Measurements from ENCODE around the gene RNF166. TPM values are rescaled to one million over a fixed set of nuclear protein-coding genes. Genes with fewer than 3 reads are reported as not detected.

The RNF166 gene
- total RNA-seq, 1 experiment from 2014 or later: 33.3 TPM

DNA sequence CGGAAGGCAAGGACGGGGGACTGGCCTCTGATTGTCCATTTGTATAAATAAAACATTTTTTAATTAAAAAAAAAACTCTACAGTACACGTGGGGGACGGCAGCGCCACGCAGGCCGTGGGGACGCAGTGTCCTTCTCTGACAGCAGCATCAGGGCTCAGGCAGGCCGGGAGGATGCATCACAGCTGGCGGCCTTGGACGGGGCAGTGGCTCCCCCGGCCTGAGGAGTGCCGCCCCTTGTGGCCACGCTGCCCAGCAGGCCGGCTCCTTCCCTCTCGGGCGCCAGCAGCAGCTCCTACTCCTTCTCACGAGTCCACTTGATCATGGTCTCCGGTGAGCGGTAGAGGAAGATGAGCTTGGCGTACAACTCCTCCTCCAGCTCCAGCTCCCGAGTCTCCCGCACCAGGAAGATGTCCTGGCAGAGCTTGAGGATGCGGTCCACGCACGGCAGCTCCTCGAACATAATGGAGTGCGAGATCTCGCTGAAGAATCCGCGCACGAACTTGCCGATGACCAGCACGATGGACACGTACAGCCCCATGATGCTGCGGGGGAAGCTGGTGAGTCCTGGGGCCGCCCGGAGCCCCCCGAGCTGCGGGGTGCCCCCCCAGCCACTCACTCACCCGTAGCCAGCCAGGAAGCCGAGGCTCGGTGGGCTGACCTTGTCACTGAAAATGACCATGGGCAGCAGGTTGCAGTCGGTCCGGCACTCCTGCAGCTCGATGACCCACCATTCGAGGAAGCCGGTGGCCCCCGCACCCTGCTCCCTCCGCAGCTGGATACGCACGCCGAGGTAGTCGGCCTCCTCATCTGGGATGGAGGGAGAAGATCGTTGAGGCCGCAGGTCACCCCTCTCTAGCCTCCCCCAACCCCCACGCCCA is 9.3 kb upstream of the RNF166 start:
- CTCF ChIA-PET: interaction anchor here (1.3 kb wide), 1 partner anchor 22 kb away, joined by 4 read pairs; no protein-coding TSS in a partner anchor

DNA sequence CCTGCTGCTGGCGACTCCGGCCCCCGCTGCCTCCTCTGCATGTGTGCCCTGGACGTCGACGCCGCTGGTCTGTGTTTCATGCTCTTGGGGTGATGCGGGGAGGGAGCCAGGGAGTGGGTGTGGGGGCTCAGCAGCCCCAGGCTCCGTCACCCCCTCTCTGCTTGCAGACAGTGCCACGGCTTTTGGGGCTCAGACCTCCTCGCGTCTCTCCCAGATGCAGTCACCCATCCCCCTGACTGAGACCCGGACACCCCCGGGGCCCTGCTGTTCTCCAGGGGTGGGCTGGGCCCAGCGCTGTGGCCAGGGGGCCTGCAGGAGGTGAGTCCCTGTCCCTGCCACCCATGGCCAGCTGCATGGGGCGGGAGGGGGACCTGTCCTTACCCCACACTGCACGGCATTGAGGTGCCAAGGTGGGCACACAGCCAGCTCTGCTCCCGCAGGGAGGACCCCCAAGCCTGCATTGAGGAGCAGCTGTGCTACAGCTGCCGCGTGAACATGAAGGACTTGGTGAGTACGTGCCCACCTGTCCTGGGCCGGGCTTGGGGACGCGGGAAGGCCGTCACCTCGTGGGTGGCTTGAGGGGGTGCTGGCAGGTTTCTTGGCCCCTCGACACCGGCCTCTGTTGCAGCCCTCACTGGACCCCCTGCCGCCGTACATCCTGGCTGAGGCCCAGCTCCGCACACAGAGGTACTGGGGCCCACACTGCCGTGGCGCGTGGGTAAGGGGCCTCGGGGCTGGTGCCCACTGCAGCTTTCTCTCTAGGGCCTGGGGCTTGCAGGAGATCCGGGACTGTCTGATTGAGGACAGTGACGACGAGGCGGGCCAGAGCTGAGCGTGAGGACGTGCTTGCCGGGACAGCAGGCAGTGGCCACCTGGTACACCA is 8.5 kb upstream of the RNF166 start:
- Mint-ChIP-seq H3K27me3 (ENCODE audit: unreplicated experiment) (no peaks in the 10 kb centered on the region), H3K4me1 (ENCODE audit: low read depth, unreplicated experiment) (no peaks in the 10 kb centered on the region), H3K4me3 (ENCODE audit: low read depth, unreplicated experiment) (no peak overlapping the region), H3K36me3 (ENCODE audit: insufficient read depth, unreplicated experiment) (peaks cover 56% of the 10 kb centered on the region), H3K9me3 (ENCODE audit: low read depth, unreplicated experiment) (no peaks in the 10 kb centered on the region), H3K27ac (ENCODE audit: unreplicated experiment) (no peak overlapping the region)
- TF ChIP-seq, protein P1, sequence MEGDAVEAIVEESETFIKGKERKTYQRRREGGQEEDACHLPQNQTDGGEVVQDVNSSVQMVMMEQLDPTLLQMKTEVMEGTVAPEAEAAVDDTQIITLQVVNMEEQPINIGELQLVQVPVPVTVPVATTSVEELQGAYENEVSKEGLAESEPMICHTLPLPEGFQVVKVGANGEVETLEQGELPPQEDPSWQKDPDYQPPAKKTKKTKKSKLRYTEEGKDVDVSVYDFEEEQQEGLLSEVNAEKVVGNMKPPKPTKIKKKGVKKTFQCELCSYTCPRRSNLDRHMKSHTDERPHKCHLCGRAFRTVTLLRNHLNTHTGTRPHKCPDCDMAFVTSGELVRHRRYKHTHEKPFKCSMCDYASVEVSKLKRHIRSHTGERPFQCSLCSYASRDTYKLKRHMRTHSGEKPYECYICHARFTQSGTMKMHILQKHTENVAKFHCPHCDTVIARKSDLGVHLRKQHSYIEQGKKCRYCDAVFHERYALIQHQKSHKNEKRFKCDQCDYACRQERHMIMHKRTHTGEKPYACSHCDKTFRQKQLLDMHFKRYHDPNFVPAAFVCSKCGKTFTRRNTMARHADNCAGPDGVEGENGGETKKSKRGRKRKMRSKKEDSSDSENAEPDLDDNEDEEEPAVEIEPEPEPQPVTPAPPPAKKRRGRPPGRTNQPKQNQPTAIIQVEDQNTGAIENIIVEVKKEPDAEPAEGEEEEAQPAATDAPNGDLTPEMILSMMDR (IDR thresholded peaks at IDR 0.05; ENCODE audit: unreplicated experiment): no peak
- intact Hi-C loops (cut with micrococcal nuclease; ENCODE audit: unreplicated experiment): no loop called here
- DNase-seq: no peak
- BruUV-seq (replicated peaks): no TSS peak
- CTCF ChIA-PET: interaction anchor here (1.3 kb wide), 1 partner anchor 23 kb away, joined by 4 read pairs; no protein-coding TSS in a partner anchor

More for the DNA sequence above, 9.3 kb upstream of the RNF166 start:
- TF ChIP-seq, protein P1 (IDR thresholded peaks at IDR 0.05; ENCODE audit: unreplicated experiment): no peak
- H3K4me1 Mint-ChIP-seq (ENCODE audit: low read depth, unreplicated experiment): no peaks in the 10 kb centered on the region
- H3K9me3 Mint-ChIP-seq (ENCODE audit: low read depth, unreplicated experiment): no peaks in the 10 kb centered on the region
- no peak overlapping the region for H3K4me3 Mint-ChIP-seq (ENCODE audit: low read depth, unreplicated experiment)
- intact Hi-C loops (cut with micrococcal nuclease; ENCODE audit: unreplicated experiment): no loop called here
- DNase-seq: no peak
- BruUV-seq (replicated peaks): no TSS peak
- H3K27ac Mint-ChIP-seq (ENCODE audit: unreplicated experiment): no peak overlapping the region
- H3K27me3 Mint-ChIP-seq (ENCODE audit: unreplicated experiment): no peaks in the 10 kb centered on the region
- peaks cover 58% of the 10 kb centered on the region for H3K36me3 Mint-ChIP-seq (ENCODE audit: insufficient read depth, unreplicated experiment)

DNA sequence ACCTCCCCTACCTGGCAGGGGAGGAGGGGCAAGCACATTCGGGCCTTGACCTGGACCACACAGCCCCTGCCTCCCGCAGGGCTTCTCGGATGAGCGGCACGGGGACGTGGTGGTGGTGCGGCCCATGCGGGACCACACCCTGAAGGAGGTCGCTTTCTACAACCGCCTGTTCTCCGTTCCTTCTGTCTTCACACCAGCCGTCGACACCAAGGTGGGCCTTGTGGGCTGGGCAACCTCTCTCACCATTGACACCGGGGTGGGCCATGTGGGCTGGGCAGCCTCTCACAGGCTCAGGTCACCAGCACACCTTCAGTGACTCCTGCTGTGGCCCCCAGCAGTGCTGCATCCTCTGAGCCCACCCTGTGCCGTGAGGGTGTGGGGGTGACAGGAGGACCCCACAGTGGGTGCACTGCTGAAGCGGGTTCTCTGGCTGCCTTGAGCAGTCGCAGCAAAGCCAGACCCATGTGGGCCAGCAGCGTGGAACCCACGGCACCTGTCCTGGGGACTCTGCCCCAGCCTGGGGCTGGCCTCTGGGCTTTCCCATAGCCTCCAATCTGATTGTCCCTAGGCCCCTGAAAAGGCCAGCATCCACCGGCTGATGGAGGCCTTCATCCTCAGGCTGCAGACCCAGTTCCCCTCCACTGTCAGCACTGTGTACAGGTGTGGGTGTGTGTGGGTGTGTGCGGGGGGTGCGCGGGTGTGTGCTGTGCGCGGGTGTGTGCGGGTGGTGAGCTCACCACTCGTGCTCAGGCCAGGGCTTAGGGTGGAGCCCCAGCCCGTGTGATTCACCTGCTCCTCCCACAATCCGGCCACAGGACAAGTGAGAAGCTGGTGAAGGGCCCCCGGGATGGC is 7.6 kb upstream of the RNF166 start:
- no peak overlapping the region for H3K27ac Mint-ChIP-seq (ENCODE audit: unreplicated experiment)
- no peak overlapping the region for H3K4me3 Mint-ChIP-seq (ENCODE audit: low read depth, unreplicated experiment)
- no TSS peak for BruUV-seq (replicated peaks)
- H3K36me3 Mint-ChIP-seq (ENCODE audit: insufficient read depth, unreplicated experiment): peaks cover 53% of the 10 kb centered on the region
- H3K4me1 Mint-ChIP-seq (ENCODE audit: low read depth, unreplicated experiment): no peaks in the 10 kb centered on the region
- CTCF ChIA-PET: no interaction called here
- intact Hi-C loops (cut with micrococcal nuclease; ENCODE audit: unreplicated experiment): no loop called here
- H3K9me3 Mint-ChIP-seq (ENCODE audit: low read depth, unreplicated experiment): no peaks in the 10 kb centered on the region
- H3K27me3 Mint-ChIP-seq (ENCODE audit: unreplicated experiment): no peaks in the 10 kb centered on the region
- no peak for DNase-seq
- TF ChIP-seq, protein P1 (IDR thresholded peaks at IDR 0.05; ENCODE audit: unreplicated experiment): no peak

DNA sequence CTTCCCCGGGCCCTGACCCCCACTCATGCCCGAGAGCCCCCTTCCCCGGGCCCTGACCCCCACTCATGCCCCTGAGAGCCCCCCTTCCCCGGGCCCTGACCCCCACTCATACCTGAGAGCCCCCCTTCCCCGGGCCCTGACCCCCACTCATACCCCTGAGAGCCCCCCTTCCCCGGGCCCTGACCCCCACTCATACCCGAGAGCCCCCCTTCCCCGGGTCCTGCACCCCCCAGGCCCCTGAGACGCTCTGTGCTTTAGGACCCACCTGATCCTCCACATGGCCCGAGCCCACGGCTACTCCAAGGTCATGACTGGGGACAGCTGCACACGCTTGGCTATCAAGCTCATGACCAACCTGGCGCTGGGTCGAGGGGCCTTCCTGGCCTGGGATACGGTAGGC is 6.8 kb upstream of the RNF166 start:
- Mint-ChIP-seq H3K36me3 (ENCODE audit: insufficient read depth, unreplicated experiment) (peaks cover 48% of the 10 kb centered on the region), H3K4me3 (ENCODE audit: low read depth, unreplicated experiment) (no peak overlapping the region), H3K27me3 (ENCODE audit: unreplicated experiment) (no peaks in the 10 kb centered on the region), H3K27ac (ENCODE audit: unreplicated experiment) (no peak overlapping the region), H3K9me3 (ENCODE audit: low read depth, unreplicated experiment) (no peaks in the 10 kb centered on the region), H3K4me1 (ENCODE audit: low read depth, unreplicated experiment) (no peaks in the 10 kb centered on the region)
- BruUV-seq (replicated peaks): no TSS peak
- TF ChIP-seq, protein P1 (IDR thresholded peaks at IDR 0.05; ENCODE audit: unreplicated experiment): no peak
- CTCF ChIA-PET: no interaction called here
- intact Hi-C loops (cut with micrococcal nuclease; ENCODE audit: unreplicated experiment): no loop called here
- DNase-seq: no peak
